ENCODE measurements around the gene REPIN1.

The REPIN1 gene

GRCh38 chr7:150389532-150389816, 20.9 kb downstream of the REPIN1 start:
- Histone ChIP-seq H4K20me1 (ENCODE audit: insufficient read depth, low read length, poor library complexity, severe bottlenecking) (no peaks in the 10 kb centered on the region), H3K9me2 (replicated peaks; ENCODE audit: low read depth, low read length) (no peaks in the 10 kb centered on the region), H3K4me1 (ENCODE audit: insufficient read depth, low read length, poor library complexity, severe bottlenecking) (peaks cover 2% of the 10 kb centered on the region), H3K27me3 (ENCODE audit: insufficient read depth, low read length, poor library complexity, severe bottlenecking) (no peaks in the 10 kb centered on the region), H3F3A (ENCODE audit: low read depth) (no peaks in the 10 kb centered on the region), H3K4me3 (ENCODE audit: low read length, poor library complexity, severe bottlenecking) (no peak overlapping the region), H3K9ac (ENCODE audit: low read depth, low read length, poor library complexity, severe bottlenecking) (no peak overlapping the region), H3K9me3 (ENCODE audit: insufficient read depth, low read depth, low read length) (no peaks in the 10 kb centered on the region), H3K79me2 (ENCODE audit: insufficient read depth, low read length) (peaks cover 6% of the 10 kb centered on the region; the same call in 1 of the 2 replicates), H2AFZ (ENCODE audit: low read length) (no peak overlapping the region), H3K4me2 (ENCODE audit: low read depth, low read length, poor library complexity, severe bottlenecking) (no peak overlapping the region), H3K36me3 (ENCODE audit: insufficient read depth, low read length) (peaks cover 4% of the 10 kb centered on the region; the same call in 1 of the 2 replicates)
- TF ChIP-seq EZH2phosphoT487 (IDR thresholded peaks at IDR 0.05; ENCODE audit: borderline replicate concordance): no peak
- no peak for TF ChIP-seq CTCF (conservative IDR thresholded peaks at IDR 0.05; ENCODE audit: low read length)

GRCh38 chr7:150390205-150390604, 21.6 kb downstream of the REPIN1 start:
- H3K79me2 ChIP-seq (ENCODE audit: insufficient read depth, low read length): no peaks in the 10 kb centered on the region; the same call in 1 of the 2 replicates
- no peak overlapping the region for H3K4me2 ChIP-seq (ENCODE audit: low read depth, low read length, poor library complexity, severe bottlenecking)
- peaks cover 4% of the 10 kb centered on the region; the same call in 1 of the 2 replicates for H3K36me3 ChIP-seq (ENCODE audit: insufficient read depth, low read length)
- no peaks in the 10 kb centered on the region for H3K9me2 ChIP-seq (replicated peaks; ENCODE audit: low read depth, low read length)
- H3F3A ChIP-seq (ENCODE audit: low read depth): no peaks in the 10 kb centered on the region
- no peaks in the 10 kb centered on the region for H4K20me1 ChIP-seq (ENCODE audit: insufficient read depth, low read length, poor library complexity, severe bottlenecking)
- H3K9me3 ChIP-seq (ENCODE audit: insufficient read depth, low read depth, low read length): no peaks in the 10 kb centered on the region
- H3K4me1 ChIP-seq (ENCODE audit: insufficient read depth, low read length, poor library complexity, severe bottlenecking): no peaks in the 10 kb centered on the region
- H3K4me3 ChIP-seq (ENCODE audit: low read length, poor library complexity, severe bottlenecking): no peak overlapping the region
- no peak overlapping the region for H2AFZ ChIP-seq (ENCODE audit: low read length)
- H3K9ac ChIP-seq (ENCODE audit: low read depth, low read length, poor library complexity, severe bottlenecking): no peak overlapping the region
- no peak for TF ChIP-seq CTCF (conservative IDR thresholded peaks at IDR 0.05; ENCODE audit: low read length)
- no peak for TF ChIP-seq EZH2phosphoT487 (IDR thresholded peaks at IDR 0.05; ENCODE audit: borderline replicate concordance)
- no peaks in the 10 kb centered on the region for H3K27me3 ChIP-seq (ENCODE audit: insufficient read depth, low read length, poor library complexity, severe bottlenecking)

GRCh38 chr7:150393325-150393724, 24.7 kb downstream of the REPIN1 start:
- Histone ChIP-seq H4K20me1 (ENCODE audit: insufficient read depth, low read length, poor library complexity, severe bottlenecking) (no peaks in the 10 kb centered on the region), H3K4me3 (ENCODE audit: low read length, poor library complexity, severe bottlenecking) (no peak overlapping the region), H3K27me3 (ENCODE audit: insufficient read depth, low read length, poor library complexity, severe bottlenecking) (no peaks in the 10 kb centered on the region), H3K9me3 (ENCODE audit: insufficient read depth, low read depth, low read length) (no peaks in the 10 kb centered on the region), H2AFZ (ENCODE audit: low read length) (no peak overlapping the region), H3K9me2 (replicated peaks; ENCODE audit: low read depth, low read length) (no peaks in the 10 kb centered on the region), H3K79me2 (ENCODE audit: insufficient read depth, low read length) (peaks cover 3% of the 10 kb centered on the region; the same call in 1 of the 2 replicates), H3K4me2 (ENCODE audit: low read depth, low read length, poor library complexity, severe bottlenecking) (no peak overlapping the region), H3F3A (ENCODE audit: low read depth) (no peaks in the 10 kb centered on the region), H3K36me3 (ENCODE audit: insufficient read depth, low read length) (peaks cover 11% of the 10 kb centered on the region; the same call in 1 of the 2 replicates), H3K4me1 (ENCODE audit: insufficient read depth, low read length, poor library complexity, severe bottlenecking) (no peaks in the 10 kb centered on the region), H3K9ac (ENCODE audit: low read depth, low read length, poor library complexity, severe bottlenecking) (no peak overlapping the region)
- TF ChIP-seq EZH2phosphoT487 (IDR thresholded peaks at IDR 0.05; ENCODE audit: borderline replicate concordance) (no peak), CTCF (conservative IDR thresholded peaks at IDR 0.05; ENCODE audit: low read length) (no peak)

Measured in Loucy (cell line).